ENCODE data around the gene DNAH8.

The DNAH8 gene

GRCh38 chr6:39029156-39030011 lies 314.3 kb downstream of the DNAH8 start:
- peak; percentile 19 for DNase-seq

DNA sequence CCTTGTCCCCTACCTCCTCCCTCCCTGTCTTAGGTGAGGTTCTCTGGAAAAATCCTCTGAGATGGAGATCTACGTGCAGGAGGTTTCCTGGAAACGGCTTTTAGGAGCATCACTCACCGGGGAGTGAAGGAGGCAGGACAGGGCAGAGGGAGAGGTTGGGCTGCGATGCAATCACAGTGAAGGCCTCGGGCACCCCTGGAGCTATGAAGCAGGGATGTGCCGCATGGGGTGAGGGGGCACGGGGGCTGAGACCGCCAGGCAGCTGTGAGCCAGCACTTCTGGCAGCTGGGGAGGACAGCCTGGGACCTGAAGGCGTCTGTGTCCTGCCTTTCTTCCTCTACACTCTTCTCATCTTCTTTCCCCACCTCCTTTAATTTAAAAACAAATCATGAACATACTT lies 320.6 kb downstream of the DNAH8 start:
- no peak for DNase-seq

- DNase-seq, result no peak
Measured at GRCh38 chr6:39037082-39037508, 322.0 kb downstream of the DNAH8 start.

- DNase-seq, result no peak
Measured at GRCh38 chr6:39037707-39038106, 322.6 kb downstream of the DNAH8 start.

- no peak for DNase-seq
Measured at GRCh38 chr6:39040080-39040673, 325.1 kb downstream of the DNAH8 start.

GRCh38 chr6:39041072-39041471 lies 326.0 kb downstream of the DNAH8 start:
- no peak for DNase-seq

DNA sequence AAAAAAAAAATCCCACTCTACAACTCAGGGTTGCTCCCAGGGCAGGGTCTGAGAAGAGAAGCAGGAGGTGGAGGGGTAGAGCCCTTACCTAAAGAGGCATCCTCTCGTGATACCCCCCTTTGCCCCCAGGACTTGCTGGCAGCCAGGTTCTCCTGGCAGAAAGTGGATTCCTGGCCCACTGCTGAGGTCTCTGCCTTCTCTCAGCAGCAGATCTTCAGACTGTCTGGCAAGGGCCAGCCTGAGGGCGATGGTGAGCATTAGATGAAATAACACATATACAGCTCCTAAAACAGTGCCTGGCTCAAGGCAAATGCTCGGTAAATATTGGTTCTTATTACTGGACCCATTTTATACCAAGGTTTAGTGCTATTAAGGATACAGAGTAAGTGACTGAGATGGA lies 328.7 kb downstream of the DNAH8 start:
- no peak for DNase-seq

GRCh38 chr6:39044181-39044580 lies 329.1 kb downstream of the DNAH8 start:
- no peak for DNase-seq

GRCh38 chr6:39047434-39048327 lies 332.6 kb downstream of the DNAH8 start:
- no peak for DNase-seq

DNA sequence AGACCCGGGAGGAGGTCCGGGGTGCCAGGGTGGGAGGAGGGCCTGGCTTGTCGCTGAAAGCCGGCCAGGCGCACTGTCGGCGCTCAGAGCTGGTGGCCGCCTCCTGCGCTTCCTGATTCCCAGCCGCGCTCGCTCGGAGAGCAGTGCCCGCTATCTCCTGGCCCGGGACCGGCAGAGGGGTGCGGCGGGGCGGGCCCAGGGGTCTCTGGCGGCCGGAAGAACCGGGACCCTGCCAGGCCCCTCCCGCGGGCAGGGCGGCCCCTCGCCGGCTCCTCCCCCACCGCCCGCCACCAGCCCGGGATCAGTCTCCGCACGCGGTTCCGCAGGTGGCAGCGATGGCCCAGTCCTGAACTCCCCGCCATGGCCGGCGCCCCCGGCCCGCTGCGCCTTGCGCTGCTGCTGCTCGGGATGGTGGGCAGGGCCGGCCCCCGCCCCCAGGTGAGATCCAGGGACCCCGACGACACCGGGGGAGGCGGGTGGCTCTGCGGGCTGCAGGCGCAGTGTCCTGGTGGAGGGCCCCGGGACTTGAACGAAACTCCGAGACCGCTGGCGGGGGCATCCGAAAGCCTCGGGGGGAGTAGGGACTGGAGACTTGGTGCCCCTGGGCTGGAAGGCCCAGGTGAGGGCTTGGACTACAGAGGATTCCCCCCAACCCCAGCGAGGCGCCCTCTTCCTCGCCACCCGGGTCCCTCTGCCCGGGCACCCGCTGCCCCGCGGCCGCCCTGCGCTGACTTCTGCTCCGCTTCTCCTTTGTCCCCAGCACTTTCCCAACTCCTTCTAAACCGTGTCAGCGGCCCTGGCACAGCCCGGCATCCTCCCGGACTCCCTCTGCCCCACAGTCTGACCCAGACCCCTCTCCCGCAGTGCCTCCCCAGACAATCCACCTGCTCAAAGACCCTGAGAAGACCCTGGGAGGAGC lies 333.6 kb downstream of the DNAH8 start, which contains the start of gene GLP1R:
GLP1R (plus strand) TSS at position 301 of the 919 bp plus-strand sequence; CDS start at position 361, 60 bp downstream.
- DNase-seq, result no peak

GRCh38 chr6:39049575-39050283 lies 334.6 kb downstream of the DNAH8 start:
- DNase-seq, result no peak

DNA sequence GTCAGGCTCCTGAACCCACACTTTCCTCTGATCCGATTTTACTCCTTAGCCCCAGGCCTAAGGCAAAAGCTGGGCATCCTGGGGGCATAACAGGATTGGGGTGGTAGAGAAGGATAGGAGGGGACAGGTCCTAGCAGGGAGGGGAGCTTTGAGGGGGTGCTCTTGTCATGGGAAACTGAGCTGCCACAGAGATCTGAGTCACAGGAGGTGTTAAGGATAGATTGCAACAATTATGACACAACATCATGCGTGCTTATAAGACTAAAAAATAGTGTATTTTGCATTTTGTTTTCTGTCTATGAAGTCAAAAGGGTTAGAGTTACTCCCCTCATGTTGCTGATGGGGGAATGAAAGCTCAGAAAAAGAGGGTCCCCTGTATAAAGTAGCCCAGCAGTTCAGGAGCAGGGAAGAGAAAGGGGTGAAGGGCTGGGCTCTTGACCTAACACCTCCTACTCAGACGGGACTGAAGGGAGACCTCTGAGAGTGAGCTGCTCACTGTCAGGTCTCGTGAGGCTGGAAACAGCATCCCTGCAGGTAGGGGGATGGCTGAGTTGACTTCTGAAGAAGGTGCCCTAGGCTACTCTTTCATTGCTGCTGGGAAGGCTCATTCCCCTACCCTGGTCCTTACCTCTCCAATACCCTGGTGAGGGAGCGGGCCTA lies 335.5 kb downstream of the DNAH8 start:
- no peak for DNase-seq

GRCh38 chr6:39051399-39052122 lies 336.4 kb downstream of the DNAH8 start:
- no peak for DNase-seq

- DNase-seq, result no peak
Measured at GRCh38 chr6:39053016-39053624, 338.0 kb downstream of the DNAH8 start.

DNA sequence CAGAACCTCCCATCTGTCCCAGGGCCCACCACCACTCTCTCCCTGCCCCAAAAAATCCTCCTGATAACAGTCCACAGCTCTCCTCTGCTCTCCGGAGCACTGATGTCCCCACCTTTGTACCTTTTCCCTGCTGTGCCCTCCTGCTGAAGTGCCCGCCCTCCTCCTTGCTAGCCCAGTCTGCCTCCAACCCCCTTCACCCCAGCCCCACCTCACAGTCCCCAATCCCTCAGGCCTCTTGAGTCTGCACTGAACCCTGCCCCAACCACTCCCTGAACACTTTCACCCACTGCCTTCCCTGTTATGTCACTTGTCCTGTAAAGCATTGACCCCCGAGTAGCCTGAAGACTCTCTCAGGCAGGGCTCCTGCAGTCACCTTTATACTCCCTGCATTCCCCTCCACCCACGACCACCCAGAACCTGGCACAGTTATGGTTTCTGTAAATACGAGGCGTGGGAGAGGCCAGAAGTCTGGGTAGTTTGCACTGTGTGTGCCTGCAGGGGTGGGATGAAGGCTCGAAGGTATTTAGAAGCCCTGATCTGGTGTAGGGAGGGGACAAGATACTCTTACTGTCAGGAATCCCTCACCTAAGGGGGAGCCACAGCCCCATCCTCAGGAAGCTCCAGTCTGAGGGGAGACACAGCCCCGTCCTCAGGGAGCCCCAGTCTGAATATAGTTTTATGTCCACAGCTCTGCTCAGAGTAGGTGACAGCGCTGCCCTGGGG lies 338.9 kb downstream of the DNAH8 start:
- no peak for DNase-seq

DNA sequence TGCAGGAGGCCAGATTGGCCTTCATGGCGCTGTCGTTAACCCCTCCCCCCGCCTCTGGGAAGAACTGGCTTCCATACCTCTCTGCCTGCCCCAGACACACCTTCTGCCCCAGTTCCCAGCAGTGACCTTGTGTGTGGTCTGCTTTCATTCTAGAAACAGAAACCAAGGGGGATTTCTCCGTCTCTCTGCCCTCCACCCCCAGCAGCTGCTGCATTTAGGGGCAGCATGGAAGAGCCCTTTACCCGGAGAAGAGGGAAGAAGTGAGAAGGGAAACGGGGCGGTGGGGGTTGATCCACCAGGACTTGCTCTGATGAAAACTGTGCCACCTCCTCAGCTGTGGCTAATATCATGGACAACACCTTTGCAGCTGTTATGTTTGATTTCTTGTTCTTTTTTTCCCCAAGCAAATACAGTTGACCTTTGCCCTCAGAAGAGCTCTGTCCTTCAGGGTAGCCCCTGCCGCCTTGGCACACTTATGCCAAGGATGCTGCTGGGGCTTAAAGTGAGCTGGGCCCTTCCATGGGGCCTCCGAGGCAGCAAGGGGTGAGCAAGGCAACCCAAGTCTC lies 339.5 kb downstream of the DNAH8 start:
- DNase-seq, result no peak

- no peak for DNase-seq
Measured at GRCh38 chr6:39055661-39056060, 340.6 kb downstream of the DNAH8 start.

GRCh38 chr6:39056191-39056590 lies 341.1 kb downstream of the DNAH8 start:
- DNase-seq, result no peak

GRCh38 chr6:39056681-39057080 lies 341.6 kb downstream of the DNAH8 start:
- no peak for DNase-seq

Data from CD4-positive, alpha-beta T cell treated with Interleukin-10 for 1 hour (primary cell).